HCT116 (cell line): ENCODE results near the gene BBS2. TPM values are rescaled to one million over a fixed set of nuclear protein-coding genes. Genes with fewer than 3 reads are reported as not detected.

Experiments
- ATAC-seq: fragments of 200-7000 bp; cut with Tn5 transposase; 2 replicates; pipeline ENCODE4 v1.9.1; 2020; ENCODE audit warnings: mild to moderate bottlenecking, moderate library complexity
- BruUV-seq: library from RNA; stranded (reverse); fragments of 400-500 nt; replicated peaks from 2 replicates; lab custom pipeline; 2021; lab: Mats Ljungman, UMichigan
- CTCF ChIA-PET: fragments of 300-600 bp; sonication (Branson Sonifier 250); formaldehyde crosslinking; loops from one replicate; lab custom pipeline; 2021; ENCODE audit warnings: antibody characterized with exemption; lab: Charles Lee
- POLR2A ChIA-PET: fragments of 300-600, 350-600 bp; sonication (Branson Sonifier 250); formaldehyde crosslinking; loops from one replicate; lab custom pipeline; 2021; ENCODE audit warnings: antibody characterized with exemption; lab: Charles Lee
- RAD21 ChIA-PET, 2 experiments: fragments of 300-600 bp; sonication (Branson Sonifier 250); formaldehyde crosslinking; loops; one replicate each; lab custom pipeline; 2023; ENCODE audit warnings: low total read pairs in 2 of 2; ENCODE audit not compliant: uncharacterized antibody in 2 of 2, unreplicated experiment in 2 of 2, low non-redundant PET in 1 of 2; lab: Charles Lee
- DNase-seq: peaks from one replicate; pipeline ENCODE4 v3.0.0-alpha.2; 2010; ENCODE audit warnings: low read depth, low spot score
- H2AFZ ChIP-seq: fragments of 200-600 bp; shearing (Covaris generic), sonication (generic); 2 replicates; pipeline ENCODE4 v1.6.1; 2017; ENCODE audit warnings: low read depth, mixed run types, mixed read lengths, antibody characterized with exemption, low read length; ENCODE audit not compliant: poor library complexity, severe bottlenecking
- H3K27ac ChIP-seq: 2 replicates; pipeline ENCODE4 v1.5.1; 2012; ENCODE audit warnings: low read depth, low read length
- H3K27me3 ChIP-seq: fragments of 200-600 bp; sonication (generic); 2 replicates; pipeline ENCODE4 v1.6.1; 2016; ENCODE audit warnings: mixed run types, low read length, mixed read lengths; ENCODE audit not compliant: insufficient read depth
- H3K36me3 ChIP-seq, 2 experiments: fragments of 200-500 bp in 1 of 2; fragments of 200-600 bp in 1 of 2; sonication (Bioruptor generic) in 1 of 2; sonication (generic) in 1 of 2; 2 replicates each; pipeline versions ENCODE4 v1.5.1 to v1.6.1; 2014 to 2016; ENCODE audit warnings: low read length in 2 of 2, inconsistent platforms in 1 of 2, mixed read lengths in 1 of 2, mixed run types in 1 of 2; ENCODE audit not compliant: insufficient read depth in 2 of 2, control insufficient read depth in 1 of 2
- H3K4me1 ChIP-seq, 2 experiments: fragments of 200-600 bp in 1 of 2; sonication (generic) in 1 of 2; 2 replicates each; pipeline versions ENCODE4 v1.5.1 to v1.6.1; 2012 to 2017; ENCODE audit warnings: low read length in 2 of 2, inconsistent platforms in 1 of 2, mild to moderate bottlenecking in 1 of 2, mixed read lengths in 1 of 2, mixed run types in 1 of 2, moderate library complexity in 1 of 2; ENCODE audit not compliant: insufficient read depth in 2 of 2, control insufficient read depth in 1 of 2
- H3K4me2 ChIP-seq: fragments of 200-600 bp; sonication (generic); 2 replicates; pipeline ENCODE4 v1.6.1; 2017; ENCODE audit warnings: mixed run types, low read length, mixed read lengths
- H3K4me3 ChIP-seq, 2 experiments: fragments of 200-600 bp in 1 of 2; sonication (generic) in 1 of 2; replicated peaks in 1 of 2; 2 replicates each; pipeline ENCODE4 v1.5.1; 2011 to 2016; ENCODE audit warnings: low read length in 2 of 2, control low read depth in 1 of 2, low read depth in 1 of 2, mild to moderate bottlenecking in 1 of 2, mixed read lengths in 1 of 2, mixed run types in 1 of 2
- H3K79me2 ChIP-seq: fragments of 200-600 bp; sonication (generic); 2 replicates; pipeline ENCODE4 v1.6.1; 2017; ENCODE audit warnings: mild to moderate bottlenecking, mixed run types, low read length, moderate library complexity, mixed read lengths; ENCODE audit not compliant: insufficient read depth
- H3K9ac ChIP-seq: fragments of 200-600 bp; sonication (generic); 2 replicates; pipeline ENCODE4 v1.6.1; 2016; ENCODE audit warnings: low read length, mixed read lengths
- H3K9me2 ChIP-seq: fragments of 200-600 bp; sonication (generic), shearing (Covaris generic); 2 replicates; pipeline ENCODE4 v1.6.1; 2017; ENCODE audit warnings: mixed run types, mild to moderate bottlenecking, moderate library complexity; ENCODE audit not compliant: insufficient read depth
- H3K9me3 ChIP-seq, 2 experiments: fragments of 200-500 bp in 1 of 2; fragments of 200-600 bp in 1 of 2; sonication (Bioruptor generic) in 1 of 2; sonication (generic) in 1 of 2; 2 replicates each; pipeline ENCODE4 v1.6.1; 2014 to 2017; ENCODE audit warnings: low read length in 2 of 2, mixed read lengths in 2 of 2, inconsistent platforms in 1 of 2, low read depth in 1 of 2, mild to moderate bottlenecking in 1 of 2, mixed run types in 1 of 2, moderate library complexity in 1 of 2; ENCODE audit not compliant: control insufficient read depth in 1 of 2, insufficient read depth in 1 of 2
- H4K20me1 ChIP-seq: fragments of 200-600 bp; sonication (generic), shearing (Covaris generic); 2 replicates; pipeline ENCODE4 v1.6.1; 2017; ENCODE audit warnings: mixed run types, mild to moderate bottlenecking, moderate library complexity; ENCODE audit not compliant: insufficient read depth
- EZH2phosphoT487 ChIP-seq: fragments of 200-600 bp; IDR thresholded peaks from 2 replicates; pipeline ENCODE4 v1.6.1; 2018; ENCODE audit warnings: antibody characterized with exemption, borderline replicate concordance
- JUND ChIP-seq: IDR thresholded peaks from 2 replicates; pipeline ENCODE4 v1.6.1; 2012
- REST ChIP-seq: IDR thresholded peaks from 2 replicates; pipeline ENCODE4 v1.6.1; 2012; ENCODE audit warnings: low read depth
- SRF ChIP-seq: IDR thresholded peaks from 2 replicates; pipeline ENCODE4 v1.6.1; 2012; ENCODE audit warnings: low read depth
- TCF7L2 ChIP-seq: IDR thresholded peaks from 2 replicates; pipeline ENCODE4 v1.7.0; 2011; ENCODE audit warnings: borderline replicate concordance, inconsistent platforms; ENCODE audit not compliant: insufficient read depth, insufficient read length; ENCODE audit errors: extremely low read depth
- intact Hi-C: fragments of 100-400 bp; cut with micrococcal nuclease; formaldehyde crosslinking; loops from 2 replicates; pipeline ENCODE4 v1.10.0; 2022
- total RNA-seq: library from RNA; stranded (reverse); gene quantifications from one replicate; pipeline ENCODE4 v1.2.1, GENCODE V29; 2021; ENCODE audit not compliant: unreplicated experiment

Gene BBS2
- total RNA-seq, 1 experiment from 2014 or later: 26.7 TPM

- CTCF ChIA-PET: no interaction called here
- POLR2A ChIA-PET: interaction anchor here (1.4 kb wide), 1 partner anchor 9 kb away, joined by 4 read pairs; no protein-coding TSS in a partner anchor
Observed at GRCh38 chr16:56470666-56471065, 49.2 kb downstream of the BBS2 start.

More at GRCh38 chr16:56470666-56471065, 49.2 kb downstream of the BBS2 start:
- Histone ChIP-seq H3K9ac (no peak overlapping the region), H3K4me1 (0 out of 4 replicates have a peak, but pooled peaks cover 0 to 4% of the 10 kb centered on the region in 2 experiments), H3K9me3 (no peaks in the 10 kb centered on the region), H2AFZ (no peak overlapping the region), H3K9me2 (no peaks in the 10 kb centered on the region), H3K36me3 (peaks cover 52 to 65% of the 10 kb centered on the region in 2 experiments), H3K4me3 (no peak overlapping the region), H3K27me3 (no peaks in the 10 kb centered on the region), H4K20me1 (no peaks in the 10 kb centered on the region), H3K79me2 (no peaks in the 10 kb centered on the region), H3K27ac (no peak overlapping the region), H3K4me2 (no peak overlapping the region)
- intact Hi-C loops: no loop called here
- RAD21 ChIA-PET: no interaction called here
- ATAC-seq: no peak
- DNase-seq: no peak
- no peak for TF ChIP-seq JUND
- no peak for TF ChIP-seq REST
- no peak for TF ChIP-seq EZH2phosphoT487
- TF ChIP-seq TCF7L2: no peak
- no peak for TF ChIP-seq SRF
- no TSS peak for BruUV-seq
